ENCODE results near the gene SHOX.
"Not testable (repeated sequence)": the region's sequence is repeated elsewhere in the genome, so short reads cannot be mapped to it uniquely, and the experiment has no call there.

Gene SHOX

GRCh38 chrX:630612-631496, at the start of gene SHOX:
Gene SHOX, plus strand, starts transcription at chrX:630791. Its CDS starts 107 bp downstream, at chrX:630898.
- no peak for DNase-seq

GRCh38 chrX:581066-581465, 49.5 kb upstream of the SHOX start:
- no peak for DNase-seq

GRCh38 chrX:581720-582298, 48.8 kb upstream of the SHOX start:
- no peak for DNase-seq

DNA sequence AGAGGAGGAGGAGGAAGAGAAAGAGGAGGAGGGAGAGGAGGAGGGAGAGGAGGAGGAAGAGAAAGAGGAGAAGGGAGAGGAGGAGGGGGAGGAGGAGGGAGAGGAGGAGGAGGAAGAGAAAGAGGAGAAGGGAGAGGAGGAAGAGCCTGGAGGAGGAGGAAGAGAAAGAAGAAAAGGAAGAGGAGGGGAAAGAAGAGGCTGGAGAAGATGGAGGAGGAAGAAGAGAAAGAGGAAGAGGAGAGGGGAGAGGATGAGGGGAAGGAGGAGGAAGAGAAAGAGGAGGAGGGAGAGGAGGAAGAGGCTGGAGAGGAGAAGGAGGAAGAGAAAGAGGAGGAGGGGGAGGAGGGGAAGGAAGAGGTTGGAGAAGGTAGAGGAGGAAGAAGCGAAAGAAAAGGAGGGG, 46.0 kb upstream of the SHOX start:
- DNase-seq: no peak

DNA sequence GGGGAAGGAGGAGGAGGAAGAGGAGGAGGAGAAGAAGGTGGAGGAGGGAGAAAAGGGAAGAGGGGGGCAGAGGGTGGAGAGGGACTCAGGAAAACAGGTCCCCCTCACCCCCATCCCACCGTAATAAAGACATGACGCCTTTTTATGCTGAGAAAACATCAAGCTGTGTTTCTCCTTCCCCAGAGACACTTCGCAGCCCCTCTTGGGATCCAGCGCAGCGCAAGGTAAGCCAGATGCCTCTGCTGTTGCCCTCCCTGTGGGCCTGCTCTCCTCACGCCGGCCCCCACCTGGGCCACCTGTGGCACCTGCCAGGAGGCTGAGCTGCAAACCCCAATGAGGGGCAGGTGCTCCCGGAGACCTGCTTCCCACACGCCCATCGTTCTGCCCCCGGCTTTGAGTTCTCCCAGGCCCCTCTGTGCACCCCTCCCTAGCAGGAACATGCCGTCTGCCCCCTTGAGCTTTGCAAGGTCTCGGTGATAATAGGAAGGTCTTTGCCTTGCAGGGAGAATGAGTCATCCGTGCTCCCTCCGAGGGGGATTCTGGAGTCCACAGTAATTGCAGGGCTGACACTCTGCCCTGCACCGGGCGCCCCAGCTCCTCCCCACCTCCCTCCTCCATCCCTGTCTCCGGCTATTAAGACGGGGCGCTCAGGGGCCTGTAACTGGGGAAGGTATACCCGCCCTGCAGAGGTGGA, 45.3 kb upstream of the SHOX start:
- no peak for DNase-seq

DNA sequence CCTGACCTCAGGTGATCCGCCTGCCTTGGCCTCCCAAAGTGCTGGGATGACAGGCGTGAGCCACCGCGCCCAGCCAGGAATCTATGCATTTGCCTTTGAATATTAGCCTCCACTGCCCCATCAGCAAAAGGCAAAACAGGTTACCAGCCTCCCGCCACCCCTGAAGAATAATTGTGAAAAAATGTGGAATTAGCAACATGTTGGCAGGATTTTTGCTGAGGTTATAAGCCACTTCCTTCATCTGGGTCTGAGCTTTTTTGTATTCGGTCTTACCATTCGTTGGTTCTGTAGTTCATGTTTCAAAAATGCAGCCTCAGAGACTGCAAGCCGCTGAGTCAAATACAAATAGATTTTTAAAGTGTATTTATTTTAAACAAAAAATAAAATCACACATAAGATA, 44.2 kb upstream of the SHOX start:
- DNase-seq: no peak

DNA sequence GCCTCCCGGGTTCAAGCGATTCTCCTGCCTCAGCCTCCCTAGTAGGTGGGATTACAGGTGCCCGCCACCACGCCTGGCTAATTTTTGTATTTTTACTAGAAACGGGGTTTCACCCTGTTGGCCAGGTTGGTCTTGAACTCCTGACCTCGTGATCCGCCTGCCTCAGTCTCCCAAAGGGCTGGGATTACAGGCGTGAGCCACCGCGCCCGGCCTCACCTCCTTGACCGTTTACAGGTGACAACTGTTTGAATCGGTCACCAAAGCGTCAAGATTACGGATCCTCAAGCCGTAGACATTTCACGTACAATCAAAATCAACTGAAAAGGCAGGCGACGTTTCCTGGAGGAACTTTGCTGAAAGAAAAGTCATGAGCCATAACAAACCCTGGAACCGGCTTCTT, 41.3 kb upstream of the SHOX start:
- not testable (repeated sequence) for DNase-seq

DNA sequence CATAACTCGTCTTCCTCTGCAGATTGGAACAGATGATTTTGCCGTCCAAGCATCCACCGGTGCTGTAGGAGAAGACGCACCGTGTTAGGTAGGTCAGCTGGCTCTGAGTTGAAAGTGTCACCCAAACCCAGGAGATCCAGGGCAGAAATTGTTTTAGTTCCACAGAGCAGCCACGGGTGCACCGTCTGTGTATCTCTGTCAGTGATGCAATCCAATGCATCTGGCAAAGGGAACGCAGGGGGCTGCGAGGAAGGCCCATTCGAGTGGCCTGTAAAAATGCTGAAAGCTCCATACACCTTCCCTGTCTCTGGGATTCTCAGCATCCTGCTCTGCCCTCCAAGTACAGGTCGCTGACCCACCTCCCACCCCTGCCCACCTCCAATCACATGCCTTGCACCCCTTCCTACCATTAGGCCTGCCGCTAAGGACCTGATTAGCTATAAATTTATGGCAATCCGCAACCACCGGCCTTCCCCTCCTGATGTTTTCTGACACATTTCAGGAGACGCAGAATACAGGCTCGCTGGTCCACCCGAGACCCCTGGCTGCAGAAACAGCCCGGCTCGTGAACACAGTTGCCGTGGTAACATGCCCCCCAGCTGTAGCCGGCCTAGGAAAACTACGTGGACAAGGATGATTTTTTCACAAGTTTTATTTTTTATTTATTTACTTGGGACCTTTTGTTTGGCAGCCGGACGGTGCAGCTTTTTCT, 39.7 kb upstream of the SHOX start:
- no peak for DNase-seq

DNA sequence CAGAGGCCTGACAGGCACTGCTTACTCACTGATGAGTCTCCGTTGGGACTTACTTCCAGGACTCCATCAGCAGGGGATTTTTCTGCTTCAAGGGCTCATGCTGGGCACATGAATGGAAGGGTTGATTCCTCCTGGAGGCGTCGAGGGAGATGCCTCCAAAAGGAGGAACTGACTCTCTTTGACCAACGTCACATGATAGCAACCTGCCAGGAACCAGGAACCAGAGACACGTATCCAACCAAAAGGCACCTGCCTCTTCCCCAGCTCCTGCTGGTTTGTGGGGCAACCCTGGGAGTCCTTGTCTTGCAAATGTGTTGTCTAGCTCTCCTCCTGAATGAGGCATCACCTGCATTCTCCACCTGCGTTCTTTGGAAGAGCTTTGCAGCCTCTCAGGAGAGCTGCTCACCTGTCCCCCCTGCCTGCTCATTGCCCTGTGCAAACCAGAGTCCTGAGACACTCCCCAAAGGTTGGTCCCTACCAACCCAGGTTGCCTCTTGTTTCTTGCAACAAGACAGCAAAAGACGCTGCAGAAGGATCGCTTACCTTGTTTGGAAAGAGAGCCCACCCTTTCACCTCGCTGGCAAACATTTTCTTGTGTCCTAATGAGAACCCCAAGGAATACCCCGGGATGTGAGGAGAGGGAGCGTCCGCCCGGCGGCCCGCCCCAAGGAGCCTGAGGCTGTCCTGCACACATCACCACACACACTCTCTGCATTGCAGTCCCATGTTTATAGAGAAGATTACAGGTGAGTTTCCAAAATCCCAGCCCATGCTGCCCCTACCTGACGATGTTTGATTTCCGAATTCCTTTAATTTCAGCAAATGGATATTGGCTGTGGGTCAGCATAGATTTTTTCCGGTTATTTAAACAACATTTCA, 30.5 kb upstream of the SHOX start:
- no peak for DNase-seq

DNA sequence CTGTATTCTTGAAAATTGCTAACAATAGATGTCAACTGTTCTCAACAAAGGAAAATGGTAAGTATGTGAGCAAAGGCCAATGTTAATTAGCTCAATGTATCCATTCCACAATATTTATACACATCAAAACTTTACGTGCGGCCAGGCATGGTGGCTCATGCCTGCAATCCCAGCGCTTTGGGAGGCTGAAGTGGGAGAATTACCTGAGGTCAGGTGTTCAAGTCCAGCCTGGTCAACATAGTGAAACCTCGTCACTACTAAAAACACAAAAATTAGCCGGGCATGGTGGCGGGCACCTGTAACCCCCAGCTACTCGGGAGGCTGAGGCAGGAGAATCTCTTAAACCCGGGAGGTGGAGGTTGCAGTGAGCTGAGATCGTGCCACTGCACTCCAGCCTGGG, 27.6 kb upstream of the SHOX start:
- DNase-seq: not testable (repeated sequence)

DNA sequence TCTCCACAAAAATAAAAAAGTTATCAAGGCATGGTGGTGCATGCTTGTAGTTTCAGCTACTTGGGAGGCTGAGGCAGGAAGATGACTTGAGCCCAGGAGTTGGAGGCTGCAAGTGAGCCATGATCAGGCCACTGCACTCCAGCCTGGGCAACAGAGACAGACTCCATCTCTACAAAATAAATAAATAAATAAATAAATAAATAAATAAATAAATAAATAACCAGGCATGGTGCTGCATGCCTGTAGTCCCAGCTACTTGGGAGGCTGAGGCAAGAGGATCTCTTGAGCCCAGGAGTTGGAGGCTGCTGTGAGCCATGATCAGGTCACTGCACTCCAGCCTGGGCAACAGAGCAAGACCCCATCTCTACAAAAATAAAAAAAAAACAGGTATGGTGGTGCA, 26.0 kb upstream of the SHOX start:
- DNase-seq: not testable (repeated sequence)

DNA sequence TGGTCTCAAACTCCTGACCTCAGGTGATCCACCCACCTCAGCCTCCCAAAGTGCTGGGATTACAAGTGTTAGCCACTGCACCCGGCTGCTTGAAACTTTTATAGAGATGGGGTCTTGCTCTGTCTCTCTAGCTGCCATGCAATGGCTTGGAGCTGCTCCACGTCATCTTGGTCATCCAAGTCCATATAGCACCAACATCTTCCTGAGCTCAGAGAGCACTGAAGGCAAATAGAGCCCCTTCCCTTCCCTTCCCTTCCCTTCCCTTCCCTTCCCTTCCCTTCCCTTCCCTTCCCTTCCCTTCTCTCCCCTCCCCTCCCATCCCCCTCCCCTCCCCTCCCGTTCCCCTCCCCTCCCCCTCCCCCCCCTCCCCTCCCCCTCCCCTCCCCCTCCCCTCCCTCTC, 22.5 kb upstream of the SHOX start:
- not testable (repeated sequence) for DNase-seq

GRCh38 chrX:614136-614535, 16.5 kb upstream of the SHOX start:
- DNase-seq: no peak

DNA sequence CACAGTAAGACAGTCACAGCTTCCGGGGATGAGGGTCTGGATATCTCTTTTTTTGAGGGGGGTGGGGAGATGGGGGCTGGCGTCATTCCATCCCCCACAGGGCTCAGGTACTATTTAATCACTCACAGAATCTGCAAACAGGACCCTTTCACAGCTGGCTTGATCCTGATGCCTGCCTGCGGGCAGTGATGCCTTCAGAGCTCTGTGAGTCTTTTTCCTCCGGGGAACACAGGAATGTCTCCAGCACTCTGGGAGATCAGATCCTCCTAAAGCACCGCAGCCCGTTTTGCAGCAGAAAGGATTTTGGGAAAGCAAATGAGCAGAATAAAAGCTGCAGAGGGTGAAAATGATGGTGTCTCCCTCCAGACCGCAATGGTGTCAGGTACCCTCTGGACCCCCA, 13.2 kb upstream of the SHOX start:
- DNase-seq: no peak

DNA sequence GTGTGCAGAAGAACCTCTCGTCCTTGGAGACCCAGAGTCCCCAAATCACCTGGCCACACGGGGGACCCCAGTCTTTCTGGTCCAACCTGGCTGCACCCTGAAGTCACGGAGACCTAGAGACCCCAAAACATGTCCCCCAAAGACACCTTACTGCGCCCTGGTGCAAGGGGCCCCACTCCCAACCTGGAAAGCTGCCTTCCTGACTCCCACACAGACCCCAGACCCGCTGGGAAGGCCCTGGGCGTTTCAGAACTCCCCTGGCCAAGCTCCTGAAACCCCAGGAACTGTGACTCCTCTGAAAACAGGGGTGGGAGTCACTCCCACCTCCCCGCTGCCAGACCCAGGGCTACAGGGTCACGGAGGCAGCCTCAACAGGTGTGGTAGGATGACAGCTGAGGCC, 12.7 kb upstream of the SHOX start:
- DNase-seq: no peak

GRCh38 chrX:618304-618703, 12.3 kb upstream of the SHOX start:
- not testable (repeated sequence) for DNase-seq

GRCh38 chrX:618761-619450, 11.7 kb upstream of the SHOX start:
- no peak for DNase-seq

- no peak for DNase-seq
These were observed 11.2 kb upstream of the SHOX start for GRCh38 chrX:619451-619811.

- DNase-seq: no peak
These were observed 10.6 kb upstream of the SHOX start for GRCh38 chrX:619812-620531.

DNA sequence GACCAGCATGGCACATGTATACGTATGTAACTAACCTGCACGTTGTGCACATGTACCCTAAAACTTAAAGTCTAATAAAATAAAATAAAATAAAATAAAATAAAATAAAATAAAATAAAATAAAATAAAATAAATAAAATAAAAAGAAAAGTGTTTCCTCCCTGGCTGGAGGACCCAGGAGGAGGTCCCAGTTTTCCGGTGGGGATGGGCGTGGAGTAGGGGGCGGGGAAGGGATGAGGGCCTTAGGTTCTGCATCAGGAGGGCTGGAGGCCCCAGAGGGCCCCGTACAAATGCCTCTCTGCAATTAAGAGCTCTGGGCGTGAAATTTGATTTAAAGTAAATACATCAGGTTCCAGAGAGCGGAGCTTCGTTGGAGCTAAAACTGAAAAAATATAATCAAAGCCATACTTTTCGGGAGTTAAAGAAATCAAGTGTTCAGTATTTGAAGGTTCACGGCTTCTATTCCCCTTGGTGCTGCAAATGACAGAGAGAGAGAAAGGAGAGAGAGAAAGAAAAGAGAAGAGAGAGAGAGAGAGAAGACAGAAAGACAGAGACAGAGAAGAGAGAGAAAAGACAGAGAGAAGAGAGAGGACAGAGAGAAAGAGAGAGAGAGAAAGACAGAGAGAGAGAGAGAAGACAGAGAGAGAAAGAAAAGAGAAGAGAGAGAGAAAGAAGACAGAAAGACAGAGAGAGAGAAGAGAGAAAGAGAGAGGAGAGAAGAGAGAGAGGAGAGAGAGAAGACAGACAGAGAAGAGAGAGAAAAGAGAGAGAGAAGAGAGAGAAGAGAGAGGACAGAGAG, 8.7 kb upstream of the SHOX start:
- no peak for DNase-seq

Data from NCI-H1436 treated with DMSO at 0.1 percent for 48 hours (cell line).